RWPE1 (cell line): ENCODE results near the gene IL2.

ENCODE experiments used
- CTCF ChIA-PET: fragments of 350-600 bp; sonication (Branson Sonifier 250); formaldehyde crosslinking; extraction: SDS; loops from one replicate; lab custom pipeline; 2021; lab: Yijun Ruan, JAX
- POLR2A ChIA-PET: fragments of 400-600 bp; formaldehyde crosslinking; extraction: SDS; loops from one replicate; lab custom pipeline; 2020; ENCODE audit warnings: antibody characterized with exemption; ENCODE audit not compliant: low non-redundant PET; lab: Yijun Ruan, JAX
- DNase-seq: peaks from one replicate; pipeline ENCODE4 v3.0.0; 2012; ENCODE audit warnings: low spot score
- H3K27ac ChIP-seq: fragments of 450-650 bp; 2 replicates; pipeline ENCODE4 v1.5.1; 2017
- CTCF ChIP-seq: fragments of 450-650 bp; conservative IDR thresholded peaks from 2 replicates; pipeline ENCODE4 v1.5.1; 2017; ENCODE audit warnings: low read depth, mild to moderate bottlenecking

The IL2 gene

GRCh38 chr4:122456231-122457116 lies at the start of gene IL2:
Gene IL2 (minus strand): TSS chr4:122456725. CDS start chr4:122456440, 285 bp downstream.
- TF ChIP-seq CTCF: no peak
- CTCF ChIA-PET: interaction anchor here (0.6 kb wide), 1 partner anchor 323 kb away, joined by 3 read pairs; no protein-coding TSS in a partner anchor
- no peak within 1 kb of the TSS for H3K27ac ChIP-seq
- no peak for DNase-seq
- POLR2A ChIA-PET: no interaction called here

- POLR2A ChIA-PET: no interaction called here
- CTCF ChIA-PET: no interaction called here
- no peak overlapping the region for H3K27ac ChIP-seq
- TF ChIP-seq CTCF: no peak
- DNase-seq: no peak
These were observed 46.7 kb upstream of the IL2 start for GRCh38 chr4:122503214-122503613.

GRCh38 chr4:122500852-122501501 lies 44.5 kb upstream of the IL2 start:
- DNase-seq: no peak
- CTCF ChIA-PET: no interaction called here
- TF ChIP-seq CTCF: no peak
- no peak overlapping the region for H3K27ac ChIP-seq
- POLR2A ChIA-PET: no interaction called here

- POLR2A ChIA-PET: no interaction called here
- H3K27ac ChIP-seq: no peak overlapping the region
- no peak for DNase-seq
- CTCF ChIA-PET: no interaction called here
- TF ChIP-seq CTCF: no peak
These were observed 32.5 kb upstream of the IL2 start for GRCh38 chr4:122489061-122489460.

- H3K27ac ChIP-seq: no peak overlapping the region
- ChIA-PET POLR2A (no interaction called here), CTCF (no interaction called here)
- TF ChIP-seq CTCF: no peak
- no peak for DNase-seq
These were observed 27.0 kb upstream of the IL2 start for GRCh38 chr4:122483481-122483880.

GRCh38 chr4:122481766-122482405 lies 25.4 kb upstream of the IL2 start:
- H3K27ac ChIP-seq: no peak overlapping the region
- no peak for DNase-seq
- TF ChIP-seq CTCF: no peak
- POLR2A ChIA-PET: no interaction called here
- CTCF ChIA-PET: interaction anchor here (0.5 kb wide), 1 partner anchor 604 kb away, joined by 3 read pairs; no protein-coding TSS in a partner anchor
